Activated CD8-positive, alpha-beta T cell treated with anti-CD3 and anti-CD28 coated beads for 36 hours (primary cell): ENCODE results near the gene CDH22. TPM values are rescaled to one million over a fixed set of nuclear protein-coding genes. Genes with fewer than 3 reads are reported as not detected.

ENCODE experiments used
- ATAC-seq: fragments of 200-7000 bp; cut with Tn5 transposase; one replicate; pipeline ENCODE4 v1.10.0; 2021; ENCODE audit warnings: mild to moderate bottlenecking, moderate library complexity
- CTCF ChIA-PET: fragments of 350-600 bp; sonication (Branson Sonifier 250); formaldehyde crosslinking; loops from one replicate; lab custom pipeline; 2021; ENCODE audit warnings: antibody characterized with exemption; lab: Charles Lee
- POLR2A ChIA-PET: fragments of 350-600 bp; sonication (Branson Sonifier 250); formaldehyde crosslinking; loops from one replicate; lab custom pipeline; 2021; ENCODE audit warnings: antibody characterized with exemption; lab: Charles Lee
- DNase-seq: peaks from one replicate; pipeline ENCODE4 v3.0.0-alpha.2; 2020
- H3K27ac Mint-ChIP-seq: one replicate; pipeline ENCODE4 v1.8.0; 2021; ENCODE audit warnings: mild to moderate bottlenecking, mixed read lengths
- H3K27me3 Mint-ChIP-seq: one replicate; pipeline ENCODE4 v1.8.0; 2021; ENCODE audit warnings: mixed read lengths
- H3K36me3 Mint-ChIP-seq: one replicate; pipeline ENCODE4 v1.8.0; 2021; ENCODE audit warnings: low read depth, mixed read lengths
- H3K4me1 Mint-ChIP-seq: one replicate; pipeline ENCODE4 v1.8.0; 2021; ENCODE audit warnings: low read depth, mixed read lengths
- H3K4me3 Mint-ChIP-seq: one replicate; pipeline ENCODE4 v1.8.0; 2021; ENCODE audit warnings: mild to moderate bottlenecking, moderate library complexity, mixed read lengths
- H3K9me3 Mint-ChIP-seq: one replicate; pipeline ENCODE4 v1.8.0; 2021; ENCODE audit warnings: mixed read lengths
- CTCF ChIP-seq: fragments of 200-600 bp; IDR thresholded peaks from one replicate; pipeline ENCODE4 v1.8.0; 2022; ENCODE audit warnings: antibody characterized with exemption, mild to moderate bottlenecking
- intact Hi-C: fragments of 100-400 bp; cut with micrococcal nuclease; formaldehyde crosslinking; loops from one replicate; pipeline ENCODE4 v1.10.0; 2022
- total RNA-seq, 2 experiments: library from RNA; stranded (reverse); gene quantifications; one replicate each; pipeline ENCODE4 v1.2.3, GENCODE V29; 2021

The CDH22 gene
- total RNA-seq, 2 experiments from 2014 or later, result not detected

DNA sequence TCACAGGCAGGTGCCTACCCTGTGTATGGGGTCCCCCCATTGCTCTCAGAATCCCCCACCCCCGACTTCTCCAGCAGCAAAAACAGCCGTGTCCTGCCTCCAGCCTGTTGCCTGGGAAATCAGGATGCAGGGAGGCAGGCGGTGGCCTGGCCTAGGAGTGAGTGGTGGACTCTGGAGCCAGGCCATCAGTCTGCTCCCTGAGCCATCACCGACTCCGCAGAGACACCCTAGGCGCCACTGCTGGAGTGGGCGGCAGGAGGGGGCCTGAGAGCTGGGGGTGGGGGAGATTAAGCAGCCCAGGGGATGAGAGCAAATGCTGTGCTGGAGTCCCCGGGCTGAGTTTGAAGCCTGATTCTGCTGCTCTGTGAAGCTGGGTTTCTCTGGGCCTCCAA lies 97.0 kb downstream of the CDH22 start:
- ATAC-seq, result no peak
- H3K27me3 Mint-ChIP-seq, result peaks cover 31% of the 10 kb centered on the region
- no peak for TF ChIP-seq CTCF
- no peaks in the 10 kb centered on the region for H3K36me3 Mint-ChIP-seq
- POLR2A ChIA-PET, result no interaction called here
- H3K27ac Mint-ChIP-seq, result no peak overlapping the region
- CTCF ChIA-PET, result no interaction called here
- H3K4me1 Mint-ChIP-seq, result peaks cover 3% of the 10 kb centered on the region
- H3K4me3 Mint-ChIP-seq, result no peak overlapping the region
- intact Hi-C loops, result no loop called here
- no peak for DNase-seq
- H3K9me3 Mint-ChIP-seq, result no peaks in the 10 kb centered on the region

- POLR2A ChIA-PET, result no interaction called here
- ATAC-seq (no peak), DNase-seq (no peak)
- H3K36me3 Mint-ChIP-seq, result no peaks in the 10 kb centered on the region
- peaks cover 31% of the 10 kb centered on the region for H3K27me3 Mint-ChIP-seq
- TF ChIP-seq CTCF, result no peak
- H3K27ac Mint-ChIP-seq, result no peak overlapping the region
- CTCF ChIA-PET, result no interaction called here
- peaks cover 8% of the 10 kb centered on the region for H3K4me1 Mint-ChIP-seq
- no peaks in the 10 kb centered on the region for H3K9me3 Mint-ChIP-seq
- no peak overlapping the region for H3K4me3 Mint-ChIP-seq
- intact Hi-C loops, result no loop called here
Measured at GRCh38 chr20:46210672-46211330, 97.5 kb downstream of the CDH22 start.

DNA sequence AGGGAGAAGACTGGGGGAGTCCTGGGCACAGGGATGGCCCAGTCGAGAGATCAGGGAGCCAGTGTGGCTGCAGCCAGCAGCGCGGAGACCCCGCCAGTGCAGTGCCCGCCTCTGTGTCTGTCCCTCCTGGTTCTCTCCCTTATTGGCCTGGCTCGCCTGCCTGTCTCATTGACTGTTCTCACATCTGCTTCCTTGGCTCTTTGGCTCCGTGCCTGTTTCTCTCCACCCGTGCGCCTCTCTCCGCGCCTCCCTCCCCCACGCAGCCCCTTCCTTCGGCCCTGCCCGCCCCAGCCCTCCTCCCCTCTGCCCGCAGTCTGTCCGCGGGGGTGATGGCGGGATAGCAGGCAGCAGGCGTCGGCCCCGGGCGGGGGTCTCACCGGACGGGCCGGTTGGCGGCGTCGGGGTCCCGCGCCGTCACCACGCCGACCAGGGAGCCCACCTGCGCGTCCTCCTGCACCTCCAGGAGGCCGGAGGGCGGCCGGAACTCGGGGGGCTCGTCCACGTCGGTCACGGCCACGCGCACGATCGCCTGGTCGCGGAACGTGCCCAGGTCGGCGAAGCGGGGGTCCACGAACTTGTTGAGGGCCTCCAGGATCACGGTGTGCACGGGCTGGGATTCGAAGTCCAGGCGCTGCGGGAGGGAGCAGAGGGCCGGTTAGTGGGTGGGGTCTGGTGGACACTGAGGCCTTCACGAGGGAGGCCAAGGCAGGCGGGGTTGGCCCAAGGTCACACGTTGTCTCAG lies 98.2 kb downstream of the CDH22 start:
- ChIA-PET CTCF (no interaction called here), POLR2A (no interaction called here)
- H3K4me1 Mint-ChIP-seq, result peaks cover 15% of the 10 kb centered on the region
- DNase-seq (no peak), ATAC-seq (no peak)
- peaks cover 31% of the 10 kb centered on the region for H3K27me3 Mint-ChIP-seq
- H3K4me3 Mint-ChIP-seq, result no peak overlapping the region
- H3K36me3 Mint-ChIP-seq, result no peaks in the 10 kb centered on the region
- intact Hi-C loops, result no loop called here
- H3K27ac Mint-ChIP-seq, result no peak overlapping the region
- H3K9me3 Mint-ChIP-seq, result no peaks in the 10 kb centered on the region
- no peak for TF ChIP-seq CTCF

DNA sequence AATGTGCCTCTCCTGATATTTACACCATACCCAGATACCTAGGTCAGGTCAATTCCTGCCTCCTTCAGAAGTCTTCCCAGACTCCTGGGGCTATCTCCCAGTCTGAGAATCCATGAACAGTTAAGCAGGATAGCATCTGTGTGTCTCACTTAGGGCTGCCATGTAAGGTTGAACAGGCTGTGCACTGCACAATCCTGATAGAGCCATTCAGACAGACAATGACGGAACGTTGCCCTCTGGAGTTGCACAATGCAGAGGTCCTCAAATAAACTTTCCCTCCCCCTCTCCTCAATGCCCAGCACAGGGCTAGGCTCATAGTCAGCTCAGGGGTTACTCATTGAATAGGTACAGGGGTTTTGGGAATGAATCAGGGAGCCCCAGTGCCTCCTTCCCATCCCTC lies 100.5 kb downstream of the CDH22 start:
- ATAC-seq (no peak), DNase-seq (no peak)
- Mint-ChIP-seq H3K36me3 (no peaks in the 10 kb centered on the region), H3K4me3 (no peak overlapping the region), H3K4me1 (peaks cover 23% of the 10 kb centered on the region), H3K27ac (no peak overlapping the region), H3K9me3 (no peaks in the 10 kb centered on the region), H3K27me3 (peaks cover 30% of the 10 kb centered on the region)
- ChIA-PET CTCF (interaction anchor here (1.4 kb wide), 1 partner anchor 34 kb away, joined by 4 read pairs; no protein-coding TSS in a partner anchor), POLR2A (no interaction called here)
- intact Hi-C loops, result no loop called here
- TF ChIP-seq CTCF, result no peak

GRCh38 chr20:46206992-46207549 lies 101.2 kb downstream of the CDH22 start:
- Mint-ChIP-seq H3K4me1 (peaks cover 23% of the 10 kb centered on the region), H3K27me3 (peaks cover 30% of the 10 kb centered on the region), H3K9me3 (no peaks in the 10 kb centered on the region), H3K36me3 (no peaks in the 10 kb centered on the region), H3K4me3 (no peak overlapping the region), H3K27ac (no peak overlapping the region)
- intact Hi-C loops, result no loop called here
- ATAC-seq, result no peak
- ChIA-PET CTCF (interaction anchor here (1.0 to 1.2 kb wide), 2 partner anchors 32 to 74 kb away, joined by 3 to 4 read pairs; no protein-coding TSS in a partner anchor), POLR2A (interaction anchor here (1.5 kb wide), 1 partner anchor 33 kb away, joined by 4 read pairs; no protein-coding TSS in a partner anchor)
- no peak for TF ChIP-seq CTCF
- no peak for DNase-seq
